Measurements from ENCODE around the gene DSCAML1. TPM values are rescaled to one million over a fixed set of nuclear protein-coding genes. Genes with fewer than 3 reads are reported as not detected.

Gene DSCAML1
- total RNA-seq, 4 donors from 2014 or later: 2.9 to 5.8 (median 3.3) TPM

- H3K9me3 ChIP-seq: no peaks in the 10 kb centered on the region
- H3K36me3 ChIP-seq: no peaks in the 10 kb centered on the region
- DNase-seq: no peak
- in situ Hi-C loops (cut with MboI; ENCODE audit: low pct_ligation_motif_present in 1 of 4, low pct_unique_long_range_greater_than_20kb in 1 of 4, low sequenced_read_pairs in 3 of 4): loop anchor here (25.0 kb wide), 5 partner anchors 360 to 635 kb away; partner anchors contain the start of genes TMPRSS13 (in 2 of the 4), DSCAML1 (in 1 of the 4) and FXYD2 (in 1 of the 4)
- H3K27ac ChIP-seq: no peak overlapping the region
- TF ChIP-seq POLR2AphosphoS5 (IDR thresholded peaks at IDR 0.05) (no peak), POLR2A (IDR thresholded peaks at IDR 0.05) (no peak), EP300 (IDR thresholded peaks at IDR 0.05; ENCODE audit: low read depth) (no peak)
- TF ChIP-seq, protein P1, sequence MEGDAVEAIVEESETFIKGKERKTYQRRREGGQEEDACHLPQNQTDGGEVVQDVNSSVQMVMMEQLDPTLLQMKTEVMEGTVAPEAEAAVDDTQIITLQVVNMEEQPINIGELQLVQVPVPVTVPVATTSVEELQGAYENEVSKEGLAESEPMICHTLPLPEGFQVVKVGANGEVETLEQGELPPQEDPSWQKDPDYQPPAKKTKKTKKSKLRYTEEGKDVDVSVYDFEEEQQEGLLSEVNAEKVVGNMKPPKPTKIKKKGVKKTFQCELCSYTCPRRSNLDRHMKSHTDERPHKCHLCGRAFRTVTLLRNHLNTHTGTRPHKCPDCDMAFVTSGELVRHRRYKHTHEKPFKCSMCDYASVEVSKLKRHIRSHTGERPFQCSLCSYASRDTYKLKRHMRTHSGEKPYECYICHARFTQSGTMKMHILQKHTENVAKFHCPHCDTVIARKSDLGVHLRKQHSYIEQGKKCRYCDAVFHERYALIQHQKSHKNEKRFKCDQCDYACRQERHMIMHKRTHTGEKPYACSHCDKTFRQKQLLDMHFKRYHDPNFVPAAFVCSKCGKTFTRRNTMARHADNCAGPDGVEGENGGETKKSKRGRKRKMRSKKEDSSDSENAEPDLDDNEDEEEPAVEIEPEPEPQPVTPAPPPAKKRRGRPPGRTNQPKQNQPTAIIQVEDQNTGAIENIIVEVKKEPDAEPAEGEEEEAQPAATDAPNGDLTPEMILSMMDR (IDR thresholded peaks at IDR 0.05): no peak
- no peak overlapping the region for H3K4me3 ChIP-seq
- 82 to 87% methylated on average over 3 to 7 of the region's 7 CpGs for WGBS, 2 donors (ENCODE audit: low coverage in 1 of 2)
- peaks cover 0 to 4% (median 0%) of the 10 kb centered on the region in 4 donors for H3K4me1 ChIP-seq
- intact Hi-C loops (cut with DNase I; ENCODE audit: low total_unique reads): no loop called here
- peaks cover 13% of the 10 kb centered on the region for H3K27me3 ChIP-seq
Observed at GRCh38 chr11:117426941-117427340, 370.1 kb downstream of the DSCAML1 start.

DNA sequence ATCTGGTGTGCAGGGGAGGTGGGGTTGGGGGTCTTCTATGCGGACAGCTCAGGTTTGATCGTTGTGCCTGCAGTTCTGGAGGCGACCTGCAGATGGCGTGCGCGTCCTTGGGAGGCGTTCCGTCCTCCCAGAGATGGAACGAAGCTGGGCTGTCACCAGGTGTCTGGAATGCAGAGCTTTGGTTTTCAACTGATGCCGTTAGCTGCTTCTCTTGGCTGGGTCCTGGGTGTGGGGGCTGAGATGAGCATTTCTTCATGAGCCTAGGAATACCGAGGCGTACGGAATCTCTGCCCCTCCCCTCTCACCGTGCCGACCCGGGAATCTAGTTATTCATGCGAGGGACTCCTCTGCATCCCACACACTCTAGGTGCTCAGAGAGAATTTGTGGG, 370.7 kb downstream of the DSCAML1 start:
- Histone ChIP-seq H3K36me3 (no peaks in the 10 kb centered on the region), H3K9me3 (no peaks in the 10 kb centered on the region), H3K27me3 (peaks cover 13% of the 10 kb centered on the region), H3K27ac (no peak overlapping the region), H3K4me3 (no peak overlapping the region), H3K4me1 (peaks cover 0 to 4% (median 0%) of the 10 kb centered on the region in 4 donors)
- WGBS, 2 donors (ENCODE audit: low coverage in 1 of 2): 6% methylated on average over 17 of the region's 17 CpGs; no CpG with 5 or more reads in 1 of the 2 donors
- intact Hi-C loops (cut with DNase I; ENCODE audit: low total_unique reads): no loop called here
- in situ Hi-C loops (cut with MboI; ENCODE audit: low pct_ligation_motif_present in 1 of 4, low pct_unique_long_range_greater_than_20kb in 1 of 4, low sequenced_read_pairs in 3 of 4): loop anchor here (25.0 kb wide), 5 partner anchors 361 to 636 kb away; partner anchors contain the start of genes TMPRSS13 (in 2 of the 4), DSCAML1 (in 1 of the 4) and FXYD2 (in 1 of the 4)
- peak; percentile 64 for DNase-seq
- TF ChIP-seq EP300 (IDR thresholded peaks at IDR 0.05; ENCODE audit: low read depth) (no peak), POLR2A (IDR thresholded peaks at IDR 0.05) (no peak), POLR2AphosphoS5 (IDR thresholded peaks at IDR 0.05) (no peak)
- TF ChIP-seq, protein P1 (IDR thresholded peaks at IDR 0.05): peak; percentile 89 to 98 (median 96)

- intact Hi-C loops (cut with DNase I; ENCODE audit: low total_unique reads): no loop called here
- H3K27me3 ChIP-seq: peaks cover 13% of the 10 kb centered on the region
- H3K4me3 ChIP-seq: no peak overlapping the region
- H3K4me1 ChIP-seq: peaks cover 0 to 4% (median 0%) of the 10 kb centered on the region in 4 donors
- DNase-seq: no peak
- no peak for TF ChIP-seq POLR2AphosphoS5 (IDR thresholded peaks at IDR 0.05)
- TF ChIP-seq, protein P1 (IDR thresholded peaks at IDR 0.05): no peak
- TF ChIP-seq EP300 (IDR thresholded peaks at IDR 0.05; ENCODE audit: low read depth): no peak
- TF ChIP-seq POLR2A (IDR thresholded peaks at IDR 0.05): no peak
- no peaks in the 10 kb centered on the region for H3K36me3 ChIP-seq
- WGBS, 2 donors (ENCODE audit: low coverage in 1 of 2): 54 to 71% methylated on average over 5 to 13 of the region's 13 CpGs
- in situ Hi-C loops (cut with MboI; ENCODE audit: low pct_ligation_motif_present in 1 of 4, low pct_unique_long_range_greater_than_20kb in 1 of 4, low sequenced_read_pairs in 3 of 4): loop anchor here (25.0 kb wide), 5 partner anchors 362 to 637 kb away; partner anchors contain the start of genes TMPRSS13 (in 2 of the 4), DSCAML1 (in 1 of the 4) and FXYD2 (in 1 of the 4)
- H3K27ac ChIP-seq: no peak overlapping the region
- no peaks in the 10 kb centered on the region for H3K9me3 ChIP-seq
Observed at GRCh38 chr11:117425679-117426296, 371.2 kb downstream of the DSCAML1 start.

- TF ChIP-seq POLR2A (IDR thresholded peaks at IDR 0.05): no peak
- no peak for TF ChIP-seq EP300 (IDR thresholded peaks at IDR 0.05; ENCODE audit: low read depth)
- no peak for TF ChIP-seq POLR2AphosphoS5 (IDR thresholded peaks at IDR 0.05)
- TF ChIP-seq, protein P1 (IDR thresholded peaks at IDR 0.05): no peak
- 63 to 83% methylated on average over 1 to 4 of the region's 4 CpGs for WGBS, 2 donors (ENCODE audit: low coverage in 1 of 2)
- DNase-seq: no peak
Observed at GRCh38 chr11:117424781-117425180, 372.2 kb downstream of the DSCAML1 start.

More at GRCh38 chr11:117424781-117425180, 372.2 kb downstream of the DSCAML1 start:
- H3K4me1 ChIP-seq: peaks cover 0 to 4% (median 0%) of the 10 kb centered on the region in 4 donors
- intact Hi-C loops (cut with DNase I; ENCODE audit: low total_unique reads) (no loop called here), in situ Hi-C loops (cut with MboI; ENCODE audit: low pct_ligation_motif_present in 1 of 4, low pct_unique_long_range_greater_than_20kb in 1 of 4, low sequenced_read_pairs in 3 of 4) (loop anchor here (25.0 kb wide), 5 partner anchors 363 to 638 kb away; partner anchors contain the start of genes TMPRSS13 (in 2 of the 4), DSCAML1 (in 1 of the 4) and FXYD2 (in 1 of the 4))
- H3K9me3 ChIP-seq: no peaks in the 10 kb centered on the region
- peaks cover 13% of the 10 kb centered on the region for H3K27me3 ChIP-seq
- H3K36me3 ChIP-seq: no peaks in the 10 kb centered on the region
- H3K27ac ChIP-seq: no peak overlapping the region
- H3K4me3 ChIP-seq: no peak overlapping the region
